VCaP (cell line): Measurements from ENCODE around the gene RPAP2.
"Not testable (repeated sequence)": the region's sequence is repeated elsewhere in the genome, so short reads cannot be mapped to it uniquely, and the experiment has no call there.

Source experiments
- H3K27ac ChIP-seq: fragments of 450-650 bp; 2 replicates; pipeline ENCODE4 v1.5.1; 2017
- TF ChIP-seq, protein P1 (sequence below): fragments of 450-650 bp; conservative IDR thresholded peaks from 2 replicates; pipeline ENCODE4 v1.5.1; 2017; ENCODE audit warnings: mild to moderate bottlenecking, moderate library complexity

The RPAP2 gene

DNA sequence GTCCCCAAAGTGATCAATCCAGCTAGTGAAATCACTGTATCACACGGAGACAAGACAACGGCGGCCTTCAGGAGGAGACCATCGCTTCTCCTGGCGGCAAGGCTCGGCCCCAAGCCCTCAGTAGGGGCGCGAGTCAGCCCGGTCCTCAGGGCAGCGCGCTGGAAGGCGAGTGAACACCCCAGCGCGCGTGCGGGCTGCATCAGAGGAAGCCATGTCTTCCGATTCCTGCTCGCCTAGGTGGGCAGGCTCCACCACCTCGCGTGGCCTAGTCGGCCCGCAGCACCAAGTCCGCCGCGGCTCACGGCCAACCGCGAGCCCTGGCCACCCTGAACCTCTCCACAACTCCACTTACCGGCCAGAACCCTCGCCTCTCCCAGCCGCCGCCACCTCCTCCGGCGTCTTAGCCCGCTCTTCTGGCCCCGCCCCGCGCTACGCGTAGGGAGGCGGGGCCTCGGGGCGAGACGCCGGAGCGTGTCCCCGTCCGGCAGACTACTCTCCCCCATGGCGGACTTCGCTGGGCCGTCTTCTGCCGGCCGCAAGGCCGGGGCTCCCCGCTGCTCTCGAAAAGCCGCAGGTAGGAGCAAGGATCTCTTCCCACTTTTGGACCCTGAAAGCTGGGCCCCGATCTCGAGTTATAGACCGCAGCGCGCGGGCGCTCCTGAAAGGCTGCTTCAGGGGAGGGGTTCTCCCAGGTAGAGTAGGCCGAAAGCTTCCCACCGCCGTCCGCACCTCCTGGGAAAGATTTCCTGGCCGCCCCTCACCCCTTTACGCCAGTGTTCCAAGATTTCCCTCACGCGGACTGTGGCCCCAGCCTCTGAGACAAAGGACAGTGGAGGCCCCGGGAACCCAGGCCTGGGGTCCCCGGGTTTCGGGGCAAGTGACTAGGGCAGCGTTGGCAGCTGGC lies at the start of gene RPAP2, which contains the start of gene GLMN:
RPAP2 (plus strand) TSS at position 487 of the 904 bp plus-strand sequence; CDS start at position 502, 15 bp downstream.
GLMN (minus strand) TSS at position 415 of the 904 bp plus-strand sequence. CDS start 988 bp downstream, outside the sequence.
- TF ChIP-seq, protein P1, sequence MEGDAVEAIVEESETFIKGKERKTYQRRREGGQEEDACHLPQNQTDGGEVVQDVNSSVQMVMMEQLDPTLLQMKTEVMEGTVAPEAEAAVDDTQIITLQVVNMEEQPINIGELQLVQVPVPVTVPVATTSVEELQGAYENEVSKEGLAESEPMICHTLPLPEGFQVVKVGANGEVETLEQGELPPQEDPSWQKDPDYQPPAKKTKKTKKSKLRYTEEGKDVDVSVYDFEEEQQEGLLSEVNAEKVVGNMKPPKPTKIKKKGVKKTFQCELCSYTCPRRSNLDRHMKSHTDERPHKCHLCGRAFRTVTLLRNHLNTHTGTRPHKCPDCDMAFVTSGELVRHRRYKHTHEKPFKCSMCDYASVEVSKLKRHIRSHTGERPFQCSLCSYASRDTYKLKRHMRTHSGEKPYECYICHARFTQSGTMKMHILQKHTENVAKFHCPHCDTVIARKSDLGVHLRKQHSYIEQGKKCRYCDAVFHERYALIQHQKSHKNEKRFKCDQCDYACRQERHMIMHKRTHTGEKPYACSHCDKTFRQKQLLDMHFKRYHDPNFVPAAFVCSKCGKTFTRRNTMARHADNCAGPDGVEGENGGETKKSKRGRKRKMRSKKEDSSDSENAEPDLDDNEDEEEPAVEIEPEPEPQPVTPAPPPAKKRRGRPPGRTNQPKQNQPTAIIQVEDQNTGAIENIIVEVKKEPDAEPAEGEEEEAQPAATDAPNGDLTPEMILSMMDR = peak; percentile 30
- peak within 1 kb of the TSS; percentile 92 for H3K27ac ChIP-seq

DNA sequence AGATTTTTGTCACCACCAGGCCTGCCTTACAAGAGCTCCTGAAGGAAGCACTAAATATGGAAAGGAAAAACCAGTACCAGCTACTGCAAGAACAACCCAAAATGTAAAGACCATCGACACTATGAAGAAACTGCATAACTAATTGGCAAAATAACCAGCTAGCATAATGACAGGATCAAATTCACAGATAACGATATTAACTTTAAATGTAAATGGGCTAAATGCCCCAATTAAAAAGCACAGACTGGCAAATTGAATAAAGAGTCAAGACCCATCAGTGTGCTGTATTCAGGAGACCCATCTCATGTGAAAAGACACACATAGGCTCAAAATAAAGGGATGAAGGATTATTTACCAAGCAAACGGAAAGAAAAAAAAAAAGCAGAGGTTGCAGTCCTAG lies 44.1 kb upstream of the RPAP2 start:
- H3K27ac ChIP-seq = not testable (repeated sequence)

DNA sequence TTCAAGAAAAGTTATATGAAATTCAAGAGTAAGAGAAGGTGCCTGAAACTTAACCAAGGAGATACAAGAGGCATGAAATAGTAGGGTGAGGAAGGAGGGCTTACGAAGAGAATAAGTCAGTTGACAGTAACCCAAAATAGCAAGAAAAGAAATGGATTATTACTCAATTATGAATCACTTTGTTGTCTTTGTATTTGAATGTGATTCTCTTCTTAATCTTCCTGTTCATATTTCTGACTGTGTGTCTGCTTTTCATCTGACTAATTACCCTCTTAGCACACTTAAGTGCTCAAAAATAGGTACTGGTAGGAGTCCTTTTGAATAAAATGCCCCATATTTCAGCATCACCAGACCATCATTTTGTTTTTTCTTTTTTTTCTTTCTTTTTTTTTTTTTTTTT lies 39.5 kb upstream of the RPAP2 start:
- no peak overlapping the region for H3K27ac ChIP-seq
- TF ChIP-seq, protein P1 = no peak

DNA sequence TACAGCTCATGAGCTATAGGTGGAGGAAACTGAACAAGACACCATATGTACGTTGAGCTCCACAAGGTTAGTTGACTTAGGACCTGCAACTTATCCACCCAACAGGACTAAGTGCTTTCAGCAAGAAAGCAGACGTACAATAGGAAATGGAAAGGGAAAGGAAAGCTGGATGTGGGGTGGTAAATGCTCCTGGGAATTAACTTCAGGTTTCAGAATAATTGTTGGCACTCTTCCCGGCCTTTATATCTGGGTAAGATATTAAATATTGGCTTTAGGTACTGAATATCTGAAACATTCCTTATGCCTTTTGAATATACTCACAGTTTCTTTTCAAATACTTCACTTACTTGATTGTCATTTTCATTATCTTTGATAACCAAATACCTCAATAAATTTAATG lies 36.3 kb upstream of the RPAP2 start:
- no peak overlapping the region for H3K27ac ChIP-seq
- TF ChIP-seq, protein P1 = no peak

DNA sequence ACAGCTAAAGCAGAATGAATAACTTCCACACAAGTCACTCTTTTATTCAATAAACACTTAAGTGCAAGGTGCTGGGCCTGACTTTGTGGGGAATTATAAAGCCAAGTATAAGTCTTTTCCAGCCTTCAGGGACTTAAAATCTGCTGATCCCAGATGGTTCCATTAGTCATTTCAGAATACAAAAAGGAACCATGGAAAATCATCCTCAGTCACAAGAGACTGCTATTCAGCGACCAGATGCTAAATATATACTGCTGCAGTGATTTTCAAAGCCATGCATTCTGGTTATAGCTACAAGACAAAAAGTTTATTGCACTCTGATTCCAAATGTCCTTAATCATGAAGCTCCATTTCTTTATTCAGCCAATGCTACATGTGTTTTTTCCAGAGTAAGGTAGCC lies 25.8 kb upstream of the RPAP2 start:
- TF ChIP-seq, protein P1 = no peak
- H3K27ac ChIP-seq = no peak overlapping the region

DNA sequence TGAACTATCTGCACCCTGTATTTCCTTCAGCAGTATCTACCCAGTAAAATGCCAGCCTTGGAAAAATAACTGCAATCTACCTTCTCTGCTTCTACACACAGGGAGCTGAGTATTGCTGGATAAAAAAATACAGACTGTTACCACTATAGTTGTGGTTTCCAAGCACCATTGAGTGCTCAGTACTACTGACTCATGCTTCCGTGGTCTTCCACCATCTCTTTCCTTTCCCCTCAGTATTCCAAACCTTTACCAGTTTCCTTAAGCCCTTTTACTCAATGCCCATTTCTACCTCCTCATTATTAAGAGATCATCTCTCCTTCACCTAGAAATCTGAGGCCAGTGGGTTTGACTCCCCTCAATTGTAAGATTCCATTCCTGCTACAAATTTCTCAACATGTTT lies 23.9 kb upstream of the RPAP2 start:
- no peak overlapping the region for H3K27ac ChIP-seq
- TF ChIP-seq, protein P1 = no peak

DNA sequence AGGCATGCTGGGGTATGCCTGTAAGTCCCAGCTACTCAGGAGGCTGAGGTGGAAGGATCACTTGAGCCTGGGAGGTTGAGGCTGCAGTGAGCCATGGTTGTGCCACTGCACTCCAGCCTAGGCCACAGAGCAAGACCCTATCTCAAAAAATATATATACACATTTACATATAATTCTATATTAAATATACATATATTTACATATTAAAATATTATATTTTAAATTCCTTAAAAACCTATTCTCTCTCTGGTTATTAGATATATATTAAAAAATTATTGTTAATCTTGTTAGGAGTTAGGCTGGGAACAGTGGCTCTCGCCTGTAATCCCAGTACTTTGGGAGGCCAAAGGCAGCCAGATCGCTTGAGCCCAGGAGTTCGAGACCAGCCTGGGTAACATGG lies 22.8 kb upstream of the RPAP2 start:
- H3K27ac ChIP-seq = no peak overlapping the region
- TF ChIP-seq, protein P1 = no peak
